Common myeloid progenitor, CD34-positive (primary cell): Measurements from ENCODE around the gene TMEM94.
"Not testable (repeated sequence)": the region's sequence is repeated elsewhere in the genome, so short reads cannot be mapped to it uniquely, and the experiment has no call there.

ENCODE experiments used
- CTCF ChIA-PET: fragments of 350-600 bp; sonication (Branson Sonifier 250); formaldehyde crosslinking; loops from one replicate; lab custom pipeline; 2021; ENCODE audit warnings: antibody characterized with exemption; lab: Charles Lee
- POLR2A ChIA-PET: fragments of 350-600 bp; sonication (Branson Sonifier 250); formaldehyde crosslinking; loops from one replicate; lab custom pipeline; 2021; ENCODE audit warnings: antibody characterized with exemption; lab: Charles Lee
- DNase-seq, 3 donors: peaks; one replicate each; pipeline versions ENCODE4 v3.0.0 to v3.0.0-alpha.2; 2013
- H3K27ac ChIP-seq, 2 experiments: 1 replicate in 1 of 2; 2 replicates in 1 of 2; pipeline ENCODE4 v1.7.0; 2013; ENCODE audit warnings: inconsistent platforms in 2 of 2, low read length in 2 of 2, mild to moderate bottlenecking in 2 of 2, low read depth in 1 of 2, moderate library complexity in 1 of 2; ENCODE audit not compliant: severe bottlenecking in 2 of 2, insufficient read depth in 1 of 2, poor library complexity in 1 of 2
- H3K27me3 ChIP-seq, 5 experiments: replicated peaks in 2 of 5; 1 replicate in 3 of 5; 2 replicates in 2 of 5; pipeline versions ENCODE4 v1.6.1 to v1.7.0; 2013; ENCODE audit warnings: low read length in 4 of 5, mild to moderate bottlenecking in 2 of 5, moderate library complexity in 2 of 5, inconsistent platforms in 1 of 5; ENCODE audit not compliant: insufficient read depth in 5 of 5, control insufficient read depth in 4 of 5
- H3K36me3 ChIP-seq, 4 experiments: 1 replicate in 2 of 4; 2 replicates in 2 of 4; pipeline versions ENCODE4 v1.6.1 to v1.7.0; 2013; ENCODE audit warnings: low read length in 3 of 4, control low read depth in 1 of 4, mild to moderate bottlenecking in 1 of 4; ENCODE audit not compliant: control insufficient read depth in 4 of 4, insufficient read depth in 4 of 4
- H3K4me1 ChIP-seq, 4 experiments: 1 replicate in 3 of 4; 2 replicates in 1 of 4; pipeline versions ENCODE4 v1.6.1 to v1.7.1; 2013; ENCODE audit warnings: low read length in 3 of 4, mild to moderate bottlenecking in 3 of 4, control low read depth in 1 of 4, inconsistent platforms in 1 of 4, moderate library complexity in 1 of 4; ENCODE audit not compliant: control insufficient read depth in 4 of 4, insufficient read depth in 4 of 4; ENCODE audit errors: control extremely low read depth in 1 of 4
- H3K4me3 ChIP-seq, 7 experiments: 1 replicate in 4 of 7; 2 replicates in 3 of 7; pipeline versions ENCODE4 v1.5.1 to v1.7.0; 2013; ENCODE audit warnings: mild to moderate bottlenecking in 7 of 7, low read length in 6 of 7, moderate library complexity in 6 of 7, inconsistent platforms in 2 of 7, low read depth in 2 of 7, control low read depth in 1 of 7; ENCODE audit not compliant: insufficient read depth in 4 of 7, control insufficient read depth in 1 of 7; ENCODE audit errors: extremely low read depth in 1 of 7
- H3K9me3 ChIP-seq, 5 experiments: 1 replicate in 4 of 5; 2 replicates in 1 of 5; pipeline versions ENCODE4 v1.6.1 to v1.7.1; 2013; ENCODE audit warnings: low read length in 4 of 5, mild to moderate bottlenecking in 2 of 5, inconsistent platforms in 1 of 5, low read depth in 1 of 5, moderate library complexity in 1 of 5; ENCODE audit not compliant: control insufficient read depth in 4 of 5, insufficient read depth in 2 of 5; ENCODE audit errors: control extremely low read depth in 1 of 5
- WGBS: methylation state at CpG from one replicate; pipeline ENCODE4 v1.1.5; 2013; ENCODE audit not compliant: insufficient coverage; 5-methylcytosine and 5-hydroxymethylcytosine counted together

Gene TMEM94

DNA sequence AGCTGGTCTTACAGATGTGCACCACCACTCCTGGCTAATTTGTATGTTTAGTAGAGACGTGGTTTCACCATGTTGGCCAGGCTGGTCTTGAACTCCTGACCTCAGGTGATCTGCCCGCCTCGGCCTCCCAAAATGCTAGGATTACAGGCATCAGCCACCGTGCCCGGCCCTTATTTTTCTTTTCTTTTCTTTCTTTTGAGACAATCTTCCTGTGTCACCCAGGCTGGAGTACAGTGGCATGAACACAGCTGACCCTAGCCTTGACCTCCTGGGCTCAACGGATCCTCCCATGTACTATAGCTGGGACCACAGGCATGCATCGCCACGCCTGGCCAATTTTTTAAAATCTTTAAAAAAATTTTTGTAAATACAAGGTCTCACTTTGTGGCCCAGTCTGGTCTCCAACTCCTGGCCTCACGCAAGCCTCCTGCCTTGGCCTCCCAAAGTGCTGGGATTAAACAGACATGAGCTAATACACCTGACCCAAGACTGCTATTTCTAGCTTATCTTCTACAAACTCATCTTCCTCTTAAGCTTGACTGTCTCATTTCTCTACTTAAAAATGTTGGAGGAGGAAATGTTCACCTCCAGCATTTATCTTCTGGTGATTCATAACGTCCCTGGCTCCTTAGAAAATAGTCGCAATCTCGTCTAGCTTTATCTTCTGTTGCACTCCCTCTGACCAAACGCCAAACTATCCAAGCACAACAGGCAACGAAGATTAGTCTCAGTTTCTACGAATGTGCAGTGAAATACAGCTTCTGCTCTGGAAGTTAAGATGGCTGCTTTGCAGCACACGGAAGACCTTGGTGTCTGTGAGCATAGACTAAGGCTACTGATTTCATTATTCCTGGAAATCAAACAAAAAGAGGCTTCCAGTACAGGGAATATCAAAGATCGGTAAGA is 8.2 kb upstream of the TMEM94 start:
- POLR2A ChIA-PET, result interaction anchor here (0.7 kb wide), 1 partner anchor 94 kb away, joined by 3 read pairs; no protein-coding TSS in a partner anchor
- no peak for DNase-seq
- H3K36me3 ChIP-seq, result no peaks in the 10 kb centered on the region
- H3K27ac ChIP-seq, result peak overlapping the region in 1 of 2 experiments; percentile 5
- CTCF ChIA-PET, result interaction anchor here (1.2 to 2.5 kb wide), 2 partner anchors 11 to 16 kb away, joined by 3 to 7 read pairs; no protein-coding TSS in a partner anchor
- WGBS, result 88% methylated on average over 17 of the region's 17 CpGs
- H3K4me3 ChIP-seq, result no peak overlapping the region
- H3K9me3 ChIP-seq, result no peaks in the 10 kb centered on the region
- H3K4me1 ChIP-seq, result peaks cover 0 to 3% (median 0%) of the 10 kb centered on the region in 4 experiments
- H3K27me3 ChIP-seq, result no peaks in the 10 kb centered on the region

GRCh38 chr17:75450270-75450669 is 6.2 kb upstream of the TMEM94 start:
- ChIA-PET POLR2A (no interaction called here), CTCF (interaction anchor here (0.7 to 1.1 kb wide), 2 partner anchors 9 to 161 kb away, joined by 3 to 4 read pairs; partner anchors contain the start of gene SLC25A19)
- Histone ChIP-seq H3K4me1 (peaks cover 0 to 15% (median 9%) of the 10 kb centered on the region in 4 experiments), H3K27me3 (no peaks in the 10 kb centered on the region), H3K4me3 (no peak overlapping the region), H3K27ac (no peak overlapping the region), H3K9me3 (no peaks in the 10 kb centered on the region), H3K36me3 (no peaks in the 10 kb centered on the region)
- 96% methylated on average over 3 of the region's 4 CpGs for WGBS
- DNase-seq, result no peak

DNA sequence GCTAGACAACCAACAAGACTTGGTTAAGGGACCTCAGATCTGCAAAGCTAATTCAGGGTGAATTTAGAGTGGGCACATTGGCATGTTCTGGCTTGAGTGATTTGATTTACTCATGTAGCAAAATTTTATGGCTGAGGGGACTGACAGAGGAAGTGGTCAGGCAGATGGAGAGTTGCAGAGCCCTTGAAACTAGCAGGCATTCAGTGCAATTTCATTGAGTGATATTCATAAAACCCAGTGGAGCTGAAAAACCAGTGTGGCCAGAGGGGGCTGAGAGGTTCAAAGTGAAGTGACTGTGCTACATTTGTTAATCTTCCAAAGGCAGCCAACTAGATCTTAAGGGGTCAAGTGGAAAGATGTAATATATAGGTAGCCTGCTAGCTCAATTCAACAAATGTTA is 2.2 kb upstream of the TMEM94 start:
- Histone ChIP-seq H3K27ac (no peak overlapping the region), H3K4me1 (peaks cover 4 to 49% (median 24%) of the 10 kb centered on the region in 4 experiments), H3K27me3 (no peaks in the 10 kb centered on the region), H3K36me3 (no peaks in the 10 kb centered on the region), H3K4me3 (no peak overlapping the region), H3K9me3 (no peaks in the 10 kb centered on the region)
- ChIA-PET POLR2A (interaction anchor here (0.7 kb wide), 1 partner anchor 63 kb away, joined by 3 read pairs; no protein-coding TSS in a partner anchor), CTCF (interaction anchor here (0.7 to 2.9 kb wide), 7 partner anchors 11 to 62 kb away, joined by 3 to 8 read pairs (median 3); partner anchors contain the start of gene TSEN54)
- DNase-seq, result peak; percentile 19 to 91 (median 86)

GRCh38 chr17:75454672-75455071 is 1.8 kb upstream of the TMEM94 start:
- POLR2A ChIA-PET, result interaction anchor here (0.7 kb wide), 1 partner anchor 63 kb away, joined by 3 read pairs; no protein-coding TSS in a partner anchor
- CTCF ChIA-PET, result interaction anchor here (0.7 to 2.9 kb wide), 8 partner anchors 10 to 62 kb away, joined by 3 to 8 read pairs (median 4); partner anchors contain the start of gene TSEN54
- H3K4me1 ChIP-seq, result peaks cover 4 to 54% (median 24%) of the 10 kb centered on the region in 4 experiments
- H3K27ac ChIP-seq, H3K27me3 ChIP-seq, H3K4me3 ChIP-seq, DNase-seq, H3K36me3 ChIP-seq, H3K9me3 ChIP-seq: not testable (repeated sequence)
- WGBS, result no CpG with 5 or more reads among the region's 3 CpGs

DNA sequence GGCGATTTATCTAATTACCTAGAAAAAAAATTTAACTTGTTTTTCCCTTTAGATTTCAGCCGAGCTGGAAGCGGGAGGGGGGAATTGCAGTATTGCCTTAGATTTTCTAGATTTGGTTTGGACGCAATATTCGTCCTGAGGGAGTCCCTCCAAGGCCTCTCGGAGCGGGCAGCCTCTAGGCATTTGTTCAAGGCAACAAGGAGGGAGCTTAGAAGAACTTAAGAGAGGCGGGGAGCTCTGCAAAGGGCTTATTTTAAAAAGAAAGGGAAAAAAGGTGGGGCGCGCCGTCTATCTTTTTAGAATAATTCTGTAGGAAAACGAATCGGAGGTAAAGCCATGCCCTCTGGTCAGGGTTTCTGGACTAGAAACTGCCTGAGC is 407 bp upstream of the TMEM94 start:
- no peak for DNase-seq
- peaks cover 4 to 64% (median 29%) of the 10 kb centered on the region in 4 experiments for H3K4me1 ChIP-seq
- ChIA-PET CTCF (interaction anchor here (0.7 to 2.9 kb wide), 10 partner anchors 9 to 134 kb away, joined by 3 to 8 read pairs (median 3); partner anchors contain the start of gene TSEN54), POLR2A (interaction anchor here (0.7 to 0.8 kb wide), 2 partner anchors 25 to 42 kb away, joined by 3 to 4 read pairs; no protein-coding TSS in a partner anchor)
- 3% methylated on average over 12 of the region's 13 CpGs for WGBS
- peak overlapping the region; percentile 81 to 90 (median 87) for H3K4me3 ChIP-seq
- H3K9me3 ChIP-seq, result no peaks in the 10 kb centered on the region
- no peaks in the 10 kb centered on the region for H3K36me3 ChIP-seq
- H3K27ac ChIP-seq, result peak overlapping the region; percentile 61 to 84
- no peaks in the 10 kb centered on the region for H3K27me3 ChIP-seq

DNA sequence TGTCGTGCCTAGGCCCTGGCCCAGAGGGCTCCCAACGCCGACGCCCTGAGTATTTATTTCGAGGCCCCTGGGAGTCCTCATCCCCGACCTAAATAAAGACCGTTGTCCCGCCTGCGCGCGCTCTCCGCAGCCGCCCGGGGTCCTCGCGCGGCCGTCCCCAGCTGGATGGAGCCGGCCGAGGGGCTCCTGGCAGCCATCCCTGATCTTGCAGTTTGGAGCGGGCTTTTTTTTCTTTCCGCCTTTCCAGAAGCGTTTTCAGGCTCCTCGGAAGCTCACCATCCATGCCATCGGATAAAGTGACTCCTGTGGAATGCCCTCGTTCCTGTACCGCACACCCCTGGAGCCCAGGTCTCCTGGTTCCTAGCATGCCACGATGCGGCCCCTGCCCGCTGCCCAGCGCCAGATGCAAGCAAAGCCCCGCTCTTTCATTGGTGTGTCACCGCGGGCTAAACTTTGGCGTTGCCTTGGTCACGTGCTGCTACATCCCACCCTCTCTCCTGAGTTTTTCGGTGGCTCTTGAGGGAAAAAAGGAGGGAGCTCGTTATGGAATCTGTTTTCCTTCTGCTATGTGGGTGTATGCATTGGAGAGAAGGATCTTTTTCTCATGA is 716 bp downstream of the TMEM94 start:
- peak in 2 of 3 donors; percentile 23 to 31 for DNase-seq
- Histone ChIP-seq H3K36me3 (no peaks in the 10 kb centered on the region), H3K4me3 (peak overlapping the region; percentile 81 to 90 (median 87)), H3K4me1 (peaks cover 4 to 64% (median 29%) of the 10 kb centered on the region in 4 experiments), H3K27me3 (no peaks in the 10 kb centered on the region), H3K9me3 (no peaks in the 10 kb centered on the region), H3K27ac (peak overlapping the region; percentile 23 to 84)
- ChIA-PET POLR2A (no interaction called here), CTCF (interaction anchor here (1.0 to 2.6 kb wide), 9 partner anchors 10 to 135 kb away, joined by 3 to 8 read pairs (median 3); partner anchors contain the start of gene TSEN54)
- 1% methylated on average over 29 of the region's 38 CpGs for WGBS
